RWPE2 (cell line): Measurements from ENCODE around the gene GNS.

Source experiments
- ATAC-seq: fragments of 200-7000 bp; cut with Tn5 transposase; 3 replicates; pipeline ENCODE4 v1.9.1; 2021; ENCODE audit warnings: low read depth
- DNase-seq: peaks from one replicate; pipeline ENCODE4 v3.0.0-alpha.2; 2020; ENCODE audit warnings: low spot score
- H3K27ac ChIP-seq: fragments of 450-650 bp; 2 replicates; pipeline ENCODE4 v1.5.1; 2017; ENCODE audit warnings: mild to moderate bottlenecking; ENCODE audit not compliant: poor library complexity, severe bottlenecking
- H3K27me3 ChIP-seq: fragments of 250-450 bp; sonication (Bioruptor Pico); 2 replicates; pipeline ENCODE4 v1.5.1; 2021; ENCODE audit warnings: mild to moderate bottlenecking, moderate library complexity; ENCODE audit not compliant: insufficient read depth, poor library complexity, severe bottlenecking
- H3K36me3 ChIP-seq: fragments of 250-450 bp; sonication (Bioruptor Pico); 2 replicates; pipeline ENCODE4 v1.5.1; 2020; ENCODE audit warnings: low read depth, mild to moderate bottlenecking, moderate library complexity
- H3K4me1 ChIP-seq: fragments of 250-450 bp; sonication (Bioruptor Pico); 2 replicates; pipeline ENCODE4 v1.5.1; 2021; ENCODE audit warnings: mild to moderate bottlenecking, moderate library complexity; ENCODE audit not compliant: insufficient read depth, poor library complexity, severe bottlenecking
- H3K4me3 ChIP-seq: fragments of 250-450 bp; sonication (Bioruptor Pico); 2 replicates; pipeline ENCODE4 v1.5.1; 2021; ENCODE audit warnings: mild to moderate bottlenecking, moderate library complexity; ENCODE audit not compliant: severe bottlenecking
- H3K9me3 ChIP-seq: fragments of 250-450 bp; sonication (Bioruptor Pico); 2 replicates; pipeline ENCODE4 v1.5.1; 2021; ENCODE audit warnings: mild to moderate bottlenecking, moderate library complexity; ENCODE audit not compliant: severe bottlenecking
- TF ChIP-seq, protein P1 (sequence below): fragments of 450-650 bp; IDR thresholded peaks from one replicate; pipeline ENCODE4 v1.5.1; 2017; ENCODE audit warnings: mild to moderate bottlenecking, moderate library complexity; ENCODE audit not compliant: poor library complexity, severe bottlenecking

The GNS gene

DNA sequence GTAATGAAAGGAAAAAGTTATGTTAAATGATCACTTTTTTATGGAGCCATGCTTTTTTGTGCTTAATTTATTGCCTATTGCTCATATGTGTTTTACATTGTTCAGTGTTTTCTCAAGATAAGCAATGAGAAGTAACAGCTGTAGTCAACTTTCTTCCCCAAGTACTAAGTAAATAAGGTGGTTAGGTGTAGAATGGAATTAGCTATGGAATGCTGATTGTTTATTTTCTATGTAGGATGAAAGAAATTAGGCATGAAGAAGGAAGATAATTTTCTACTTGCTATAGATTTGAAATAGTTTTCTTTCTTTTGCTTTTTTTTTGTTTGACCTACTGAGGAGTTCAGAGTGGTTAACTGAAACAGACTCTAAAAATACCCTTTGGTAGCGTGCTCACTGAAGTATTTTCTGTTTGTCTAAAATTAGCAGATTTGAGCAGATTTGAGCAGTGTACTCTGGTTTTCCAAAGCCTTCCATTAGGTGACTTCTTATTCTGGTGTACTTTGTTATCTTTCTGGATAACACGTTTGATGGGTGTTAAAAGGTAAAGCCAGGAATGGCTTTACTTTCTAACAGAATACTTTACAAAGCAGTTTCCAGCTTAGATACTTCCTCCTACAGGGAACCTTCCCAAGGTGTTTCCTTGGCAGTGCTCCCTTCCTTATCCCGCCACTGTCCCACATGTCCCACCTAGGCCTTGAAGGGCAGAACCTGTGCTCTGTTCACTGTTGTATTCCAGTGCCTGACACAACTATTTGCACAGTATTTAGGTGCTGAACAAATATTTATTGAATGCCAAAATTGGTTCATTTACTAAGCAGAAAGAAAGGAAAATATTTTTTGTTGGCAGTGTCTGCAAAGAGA lies 92.9 kb downstream of the GNS start:
- Histone ChIP-seq H3K4me3 (no peak overlapping the region), H3K9me3 (no peaks in the 10 kb centered on the region), H3K27ac (no peak overlapping the region), H3K36me3 (no peaks in the 10 kb centered on the region), H3K4me1 (peaks cover 40% of the 10 kb centered on the region), H3K27me3 (no peaks in the 10 kb centered on the region)
- ATAC-seq (no peak), DNase-seq (no peak)
- TF ChIP-seq, protein P1, sequence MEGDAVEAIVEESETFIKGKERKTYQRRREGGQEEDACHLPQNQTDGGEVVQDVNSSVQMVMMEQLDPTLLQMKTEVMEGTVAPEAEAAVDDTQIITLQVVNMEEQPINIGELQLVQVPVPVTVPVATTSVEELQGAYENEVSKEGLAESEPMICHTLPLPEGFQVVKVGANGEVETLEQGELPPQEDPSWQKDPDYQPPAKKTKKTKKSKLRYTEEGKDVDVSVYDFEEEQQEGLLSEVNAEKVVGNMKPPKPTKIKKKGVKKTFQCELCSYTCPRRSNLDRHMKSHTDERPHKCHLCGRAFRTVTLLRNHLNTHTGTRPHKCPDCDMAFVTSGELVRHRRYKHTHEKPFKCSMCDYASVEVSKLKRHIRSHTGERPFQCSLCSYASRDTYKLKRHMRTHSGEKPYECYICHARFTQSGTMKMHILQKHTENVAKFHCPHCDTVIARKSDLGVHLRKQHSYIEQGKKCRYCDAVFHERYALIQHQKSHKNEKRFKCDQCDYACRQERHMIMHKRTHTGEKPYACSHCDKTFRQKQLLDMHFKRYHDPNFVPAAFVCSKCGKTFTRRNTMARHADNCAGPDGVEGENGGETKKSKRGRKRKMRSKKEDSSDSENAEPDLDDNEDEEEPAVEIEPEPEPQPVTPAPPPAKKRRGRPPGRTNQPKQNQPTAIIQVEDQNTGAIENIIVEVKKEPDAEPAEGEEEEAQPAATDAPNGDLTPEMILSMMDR, result no peak

DNA sequence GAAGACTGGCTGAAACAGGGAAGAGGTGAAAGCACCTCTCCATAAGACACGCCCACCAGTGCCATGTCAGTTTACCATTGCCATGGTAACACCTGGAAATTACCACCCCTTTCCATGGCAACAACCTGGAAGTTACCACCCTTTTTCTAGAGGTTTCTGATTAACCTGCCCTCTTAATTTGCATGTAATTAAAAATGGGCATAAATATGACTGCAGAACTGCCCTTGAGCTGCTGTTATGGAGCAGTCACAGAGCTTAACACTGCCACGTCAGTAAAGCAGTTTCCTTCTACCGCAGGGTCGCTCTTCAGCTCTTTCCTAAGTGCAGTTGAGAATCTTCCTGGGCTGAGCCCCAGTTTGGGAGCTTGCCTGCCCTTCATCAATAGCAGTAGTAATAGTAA lies 93.7 kb downstream of the GNS start:
- TF ChIP-seq, protein P1, result no peak
- DNase-seq, result no peak
- no peaks in the 10 kb centered on the region for H3K27me3 ChIP-seq
- H3K4me3 ChIP-seq, result no peak overlapping the region
- H3K9me3 ChIP-seq, result no peaks in the 10 kb centered on the region
- no peaks in the 10 kb centered on the region for H3K36me3 ChIP-seq
- no peak for ATAC-seq
- no peak overlapping the region for H3K27ac ChIP-seq
- peaks cover 32% of the 10 kb centered on the region for H3K4me1 ChIP-seq
